22Rv1 (cell line): ENCODE data around the gene HRAS.

Experiments used
- H3K27ac ChIP-seq: fragments of 450-650 bp; 2 replicates; pipeline ENCODE4 v1.5.1; 2017
- ZFX ChIP-seq: fragments of 450-650 bp; IDR thresholded peaks from 2 replicates; pipeline ENCODE4 v1.6.1; 2017; ENCODE audit warnings: antibody characterized with exemption, borderline replicate concordance
- TF ChIP-seq, protein P1 (sequence below): fragments of 450-650 bp; IDR thresholded peaks from 2 replicates; pipeline ENCODE4 v1.5.1; 2017; ENCODE audit warnings: mild to moderate bottlenecking

Gene HRAS

DNA sequence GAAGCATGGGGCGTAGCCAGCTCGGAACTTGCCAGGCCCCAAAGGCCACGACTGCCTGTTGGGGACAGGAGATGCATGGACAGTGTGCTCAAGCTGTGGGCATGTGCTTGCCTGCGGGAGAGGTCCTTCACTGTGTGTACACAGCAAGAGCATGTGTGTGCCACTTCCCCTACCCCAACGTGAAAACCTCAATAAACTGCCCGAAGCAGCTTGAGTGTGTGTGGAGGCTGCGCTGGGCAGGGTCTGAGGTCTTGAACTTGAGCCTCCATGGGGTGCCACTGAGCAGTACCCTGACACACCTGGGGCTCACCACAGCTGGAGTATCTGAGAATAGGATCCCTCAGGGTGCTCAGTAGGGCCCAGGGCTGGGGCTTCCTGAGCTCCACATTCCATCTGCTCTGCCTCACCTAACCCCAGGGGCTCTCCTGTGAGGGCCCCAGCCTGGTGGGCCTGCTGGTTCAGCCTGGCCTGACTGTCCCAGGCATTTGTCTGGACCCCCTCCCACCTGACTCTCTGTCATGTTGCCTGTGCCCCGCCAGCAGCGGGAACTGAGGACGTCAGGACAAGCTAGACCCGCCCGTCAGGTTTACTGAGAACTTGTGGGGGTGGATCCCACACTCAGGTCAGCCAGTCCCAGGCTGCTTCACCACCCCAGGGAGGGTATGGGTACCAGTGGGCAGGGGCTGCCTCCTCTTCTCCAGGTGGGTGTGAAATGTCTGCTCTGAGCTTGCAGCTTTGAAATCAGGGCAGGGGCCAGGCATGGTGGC, 28.6 kb upstream of the HRAS start:
- peak overlapping the region; percentile 98 for H3K27ac ChIP-seq
- no peak for TF ChIP-seq ZFX
- TF ChIP-seq, protein P1, sequence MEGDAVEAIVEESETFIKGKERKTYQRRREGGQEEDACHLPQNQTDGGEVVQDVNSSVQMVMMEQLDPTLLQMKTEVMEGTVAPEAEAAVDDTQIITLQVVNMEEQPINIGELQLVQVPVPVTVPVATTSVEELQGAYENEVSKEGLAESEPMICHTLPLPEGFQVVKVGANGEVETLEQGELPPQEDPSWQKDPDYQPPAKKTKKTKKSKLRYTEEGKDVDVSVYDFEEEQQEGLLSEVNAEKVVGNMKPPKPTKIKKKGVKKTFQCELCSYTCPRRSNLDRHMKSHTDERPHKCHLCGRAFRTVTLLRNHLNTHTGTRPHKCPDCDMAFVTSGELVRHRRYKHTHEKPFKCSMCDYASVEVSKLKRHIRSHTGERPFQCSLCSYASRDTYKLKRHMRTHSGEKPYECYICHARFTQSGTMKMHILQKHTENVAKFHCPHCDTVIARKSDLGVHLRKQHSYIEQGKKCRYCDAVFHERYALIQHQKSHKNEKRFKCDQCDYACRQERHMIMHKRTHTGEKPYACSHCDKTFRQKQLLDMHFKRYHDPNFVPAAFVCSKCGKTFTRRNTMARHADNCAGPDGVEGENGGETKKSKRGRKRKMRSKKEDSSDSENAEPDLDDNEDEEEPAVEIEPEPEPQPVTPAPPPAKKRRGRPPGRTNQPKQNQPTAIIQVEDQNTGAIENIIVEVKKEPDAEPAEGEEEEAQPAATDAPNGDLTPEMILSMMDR, result no peak

DNA sequence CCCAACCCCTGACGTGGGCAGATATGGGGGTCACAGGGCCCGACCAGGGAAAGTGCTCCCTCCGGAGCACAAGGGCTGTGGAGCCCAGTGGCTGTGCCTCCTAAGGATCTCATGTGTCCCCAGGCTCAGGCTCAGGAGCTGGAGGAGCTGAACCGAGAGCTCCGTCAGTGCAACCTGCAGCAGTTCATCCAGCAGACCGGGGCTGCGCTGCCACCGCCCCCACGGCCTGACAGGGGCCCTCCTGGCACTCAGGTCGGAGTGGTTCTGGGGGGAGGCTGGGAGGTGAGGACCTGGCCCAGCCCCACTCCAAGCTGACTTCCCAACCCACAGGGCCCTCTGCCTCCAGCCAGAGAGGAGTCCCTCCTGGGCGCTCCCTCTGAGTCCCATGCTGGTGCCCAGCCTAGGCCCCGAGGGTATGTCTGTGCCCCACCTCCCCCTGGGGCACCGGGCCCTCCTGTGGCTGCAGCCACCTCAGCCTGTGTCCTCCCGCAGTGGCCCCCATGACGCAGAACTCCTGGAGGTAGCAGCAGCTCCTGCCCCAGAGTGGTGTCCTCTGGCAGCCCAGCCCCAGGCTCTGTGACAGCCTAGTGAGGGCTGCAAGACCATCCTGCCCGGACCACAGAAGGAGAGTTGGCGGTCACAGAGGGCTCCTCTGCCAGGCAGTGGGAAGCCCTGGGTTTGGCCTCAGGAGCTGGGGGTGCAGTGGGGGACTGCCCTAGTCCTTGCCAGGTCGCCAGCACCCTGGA, 27.9 kb upstream of the HRAS start:
- peak overlapping the region; percentile 98 for H3K27ac ChIP-seq

GRCh38 chr11:562046-562645, 26.8 kb upstream of the HRAS start:
- no peak for TF ChIP-seq ZFX
- peak overlapping the region; percentile 98 for H3K27ac ChIP-seq

More for the DNA sequence above, 27.9 kb upstream of the HRAS start:
- TF ChIP-seq ZFX, result no peak
- TF ChIP-seq, protein P1, result no peak

DNA sequence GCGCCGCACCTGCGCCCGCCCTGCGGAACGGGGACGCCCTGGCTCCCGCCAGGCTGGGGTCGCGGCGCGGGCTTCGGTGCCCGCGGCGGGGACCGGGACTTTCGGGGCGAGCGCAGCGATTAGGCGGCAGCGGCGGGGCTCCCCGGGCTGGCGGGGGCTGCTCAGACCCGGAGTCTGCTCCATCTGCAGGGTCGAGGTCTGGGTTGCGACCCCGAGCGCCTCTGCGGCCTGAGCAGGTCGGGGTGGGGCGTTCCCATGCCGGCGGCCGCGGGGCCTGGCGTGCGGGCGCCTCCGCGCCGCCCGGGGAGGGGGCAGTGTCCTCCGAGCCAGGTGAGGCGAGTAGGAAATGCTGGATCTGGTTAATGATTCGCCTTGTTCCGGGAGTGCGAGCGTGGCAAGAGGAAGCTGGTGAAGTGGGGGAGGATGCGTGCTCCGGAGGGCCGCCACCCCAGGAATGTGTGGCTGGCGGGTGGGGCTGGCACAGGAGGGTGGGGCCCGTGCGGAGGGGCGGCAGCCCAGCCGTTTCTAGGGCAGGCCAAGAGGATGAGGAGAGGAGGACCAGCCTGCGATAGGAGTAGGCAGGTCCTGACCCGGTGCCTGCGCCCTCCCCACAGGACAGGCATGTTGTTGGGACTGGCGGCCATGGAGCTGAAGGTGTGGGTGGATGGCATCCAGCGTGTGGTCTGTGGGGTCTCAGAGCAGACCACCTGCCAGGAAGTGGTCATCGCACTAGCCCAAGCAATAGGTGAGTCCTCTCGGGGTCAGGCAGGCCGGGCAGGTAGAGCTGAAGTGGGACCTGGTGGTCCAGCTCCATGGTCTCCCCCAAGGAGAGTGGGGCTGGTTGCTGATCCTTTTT, 26.0 kb upstream of the HRAS start:
- TF ChIP-seq, protein P1, result no peak
- TF ChIP-seq ZFX, result no peak
- peak overlapping the region; percentile 98 for H3K27ac ChIP-seq

GRCh38 chr11:560305-561147, 25.1 kb upstream of the HRAS start, which contains the start of the genes LMNTD2 and RASSF7:
Gene LMNTD2, minus strand, starts transcription at chr11:560738. Its CDS starts 22 bp downstream, at chr11:560716.
Gene RASSF7, plus strand, starts transcription at chr11:560970. Its CDS starts 799 bp downstream, at chr11:561769.
- TF ChIP-seq, protein P1, result no peak
- no peak for TF ChIP-seq ZFX
- H3K27ac ChIP-seq, result peak within 1 kb of the TSS; percentile 98

DNA sequence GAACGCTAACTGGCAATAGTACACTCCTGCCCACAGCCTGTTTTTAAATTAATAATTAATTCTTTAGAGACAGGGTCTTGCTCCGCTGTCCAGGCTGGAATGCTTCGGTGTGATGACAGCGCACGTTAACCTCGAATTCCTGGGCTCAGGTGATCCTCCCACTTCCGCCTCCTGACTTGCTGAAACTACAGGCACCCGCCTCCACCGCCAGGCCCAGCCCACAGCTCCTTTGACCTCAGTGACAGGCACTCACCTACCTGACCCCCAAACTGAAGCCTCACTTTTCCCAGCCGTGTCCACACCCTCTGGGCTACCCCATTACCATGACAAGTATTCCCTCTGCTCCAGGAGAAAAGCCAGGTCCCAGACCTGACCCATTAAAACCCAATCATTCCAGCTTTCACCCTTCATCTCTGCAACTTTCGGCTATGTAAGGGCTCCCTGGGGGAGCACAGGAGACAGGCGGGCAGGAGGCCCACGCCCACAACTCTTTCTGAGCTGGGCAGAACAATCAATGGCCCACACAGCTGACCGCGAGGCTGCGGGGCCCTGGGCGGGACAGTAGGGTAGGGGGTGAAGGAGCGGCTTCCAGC, 24.4 kb upstream of the HRAS start:
- TF ChIP-seq, protein P1, result no peak
- TF ChIP-seq ZFX, result no peak
- H3K27ac ChIP-seq, result peak overlapping the region; percentile 98
